Measurements from ENCODE around the gene PARP15.

The PARP15 gene

DNA sequence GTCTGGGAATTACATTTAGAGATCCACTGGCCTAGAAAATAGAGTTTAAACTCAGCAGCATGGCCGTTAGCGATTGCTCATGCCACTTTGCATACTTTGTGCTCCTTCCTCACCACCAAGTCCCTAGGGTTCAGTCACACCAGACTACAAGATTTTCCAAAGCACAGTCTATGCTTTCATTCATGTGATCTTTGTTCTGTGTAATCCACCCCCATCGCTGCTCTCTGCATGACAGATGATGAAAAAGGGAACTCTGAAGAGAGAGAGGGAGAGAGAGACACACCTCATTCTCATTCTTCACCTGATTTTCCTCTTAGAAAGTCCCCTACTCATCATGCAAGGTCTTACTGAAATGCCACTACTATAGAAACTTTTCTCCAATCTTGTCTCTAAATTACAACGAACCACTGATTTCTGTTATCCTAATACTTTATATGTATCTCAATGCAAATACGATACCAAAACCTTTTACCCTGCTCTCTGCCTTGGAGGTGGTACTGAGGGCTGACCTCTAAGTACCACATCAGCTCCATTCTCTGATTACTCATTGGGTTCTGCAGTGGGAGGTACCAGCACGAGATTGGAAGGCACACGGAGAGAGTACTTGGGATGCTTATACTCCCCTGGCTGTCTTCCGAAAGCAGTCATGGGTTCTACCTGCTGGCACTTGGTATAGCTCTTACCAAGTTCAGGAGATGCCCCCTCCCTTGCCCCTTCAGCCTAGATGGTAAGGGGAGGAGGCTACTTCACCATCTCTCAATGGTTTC is 1.1 kb upstream of the PARP15 start:
- no peak for DNase-seq

GRCh38 chr3:122578069-122578740 is 755 bp downstream of the PARP15 start:
- DNase-seq, result no peak

- no peak for DNase-seq
Observed at GRCh38 chr3:122580470-122580869, 3.0 kb downstream of the PARP15 start.

DNA sequence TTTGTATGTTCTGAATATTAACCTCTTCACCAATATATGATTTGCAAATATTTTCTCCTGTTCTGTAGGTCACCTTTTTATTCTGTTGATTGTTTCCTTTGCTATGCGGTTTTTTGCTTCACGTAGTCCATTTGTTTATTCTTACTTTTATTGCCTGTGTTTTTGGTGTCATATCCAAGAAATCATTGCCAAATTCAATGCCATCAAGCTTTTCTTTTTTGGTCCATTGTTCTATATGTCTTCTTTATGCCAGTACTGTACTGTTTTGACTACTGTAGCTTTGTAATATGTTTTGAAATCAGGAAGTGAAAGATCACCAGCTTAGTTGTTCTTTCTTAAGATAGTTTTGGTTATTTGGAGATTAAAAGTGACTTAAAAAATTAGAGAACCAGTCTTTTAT is 4.2 kb downstream of the PARP15 start:
- DNase-seq, result no peak

- no peak for DNase-seq
Observed at GRCh38 chr3:122582390-122582789, 4.9 kb downstream of the PARP15 start.

- DNase-seq, result no peak
Observed at GRCh38 chr3:122586098-122586497, 8.6 kb downstream of the PARP15 start.

GRCh38 chr3:122586773-122587485 is 9.5 kb downstream of the PARP15 start:
- no peak for DNase-seq

DNA sequence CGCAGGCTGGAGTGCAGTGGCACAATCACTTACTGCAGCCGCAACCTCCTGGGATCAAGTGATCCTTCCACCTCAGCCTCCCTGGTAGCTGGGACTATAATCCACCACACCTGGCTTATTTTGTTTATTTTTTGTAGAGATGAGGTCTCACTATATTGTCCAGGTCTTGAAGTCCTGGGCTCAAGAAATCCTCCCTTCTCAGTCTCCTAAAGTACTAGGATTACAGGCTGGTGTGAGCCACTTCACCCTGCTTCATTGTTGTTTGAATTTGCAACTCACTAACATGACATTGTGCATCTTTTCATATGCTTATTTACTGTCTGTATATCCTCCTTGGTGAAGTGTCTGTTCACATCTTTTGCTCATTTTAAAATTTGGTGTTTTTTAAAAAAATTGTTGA is 10.1 kb downstream of the PARP15 start:
- no peak for DNase-seq

GRCh38 chr3:122589297-122589696 is 11.8 kb downstream of the PARP15 start:
- DNase-seq, result no peak

- no peak for DNase-seq
Observed at GRCh38 chr3:122590610-122591009, 13.2 kb downstream of the PARP15 start.

DNA sequence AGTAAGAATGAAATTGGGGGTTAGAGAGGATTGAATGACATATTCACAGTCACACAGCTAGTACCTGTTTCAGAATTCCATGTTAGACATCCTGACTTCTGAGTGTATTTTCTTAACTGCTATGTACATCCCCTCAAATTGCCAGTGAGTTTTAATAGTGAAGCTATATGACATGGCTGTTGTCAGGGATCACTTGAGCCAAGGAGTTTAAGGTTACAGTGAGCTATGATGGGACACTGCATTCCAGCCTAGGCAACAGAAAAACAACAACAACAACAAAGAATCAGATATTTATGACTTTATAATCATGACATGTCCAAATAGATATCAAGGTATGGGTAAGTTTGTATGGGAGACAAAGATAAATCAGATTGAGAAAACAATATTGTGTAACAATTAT is 16.6 kb downstream of the PARP15 start:
- no peak for DNase-seq

DNA sequence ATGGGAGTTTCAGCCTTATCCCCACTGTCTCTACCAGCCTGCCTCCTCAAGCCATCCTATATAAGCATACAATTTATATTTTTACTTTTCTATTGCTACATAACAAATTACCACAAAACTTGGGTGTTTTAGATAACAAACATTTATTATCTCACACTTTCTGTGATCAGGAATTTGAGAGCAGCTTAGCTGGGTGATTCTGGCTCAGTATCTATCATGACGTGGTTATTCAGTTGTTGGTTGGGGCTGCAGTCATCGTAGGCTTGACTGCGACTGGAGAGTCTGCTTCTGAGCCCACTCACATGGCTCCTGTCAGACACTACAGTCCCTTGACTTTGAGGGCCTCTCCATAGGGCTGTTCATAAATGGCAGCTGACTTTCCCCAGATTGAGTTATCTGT is 20.7 kb downstream of the PARP15 start:
- DNase-seq, result no peak

DNA sequence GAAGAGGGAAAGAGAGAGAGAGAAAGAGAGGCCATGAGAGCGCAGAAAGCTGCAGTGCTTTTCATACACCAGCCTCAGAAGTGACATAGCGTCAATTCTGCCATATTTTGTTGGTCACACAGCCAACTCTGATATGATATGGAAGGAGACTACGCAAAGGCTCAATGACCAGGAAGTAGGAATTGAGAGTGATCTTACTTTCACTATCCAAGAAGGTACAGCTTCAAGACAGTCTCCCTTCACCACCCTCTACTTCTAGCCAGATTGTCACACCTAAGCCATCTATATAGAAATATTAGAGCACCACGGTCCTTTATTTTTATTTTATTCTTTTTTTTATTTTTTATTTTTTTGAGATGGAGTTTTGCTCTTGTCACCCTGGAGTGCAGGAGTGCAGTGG is 21.1 kb downstream of the PARP15 start:
- DNase-seq, result no peak

- DNase-seq, result no peak
Observed at GRCh38 chr3:122602011-122602710, 24.7 kb downstream of the PARP15 start.

DNA sequence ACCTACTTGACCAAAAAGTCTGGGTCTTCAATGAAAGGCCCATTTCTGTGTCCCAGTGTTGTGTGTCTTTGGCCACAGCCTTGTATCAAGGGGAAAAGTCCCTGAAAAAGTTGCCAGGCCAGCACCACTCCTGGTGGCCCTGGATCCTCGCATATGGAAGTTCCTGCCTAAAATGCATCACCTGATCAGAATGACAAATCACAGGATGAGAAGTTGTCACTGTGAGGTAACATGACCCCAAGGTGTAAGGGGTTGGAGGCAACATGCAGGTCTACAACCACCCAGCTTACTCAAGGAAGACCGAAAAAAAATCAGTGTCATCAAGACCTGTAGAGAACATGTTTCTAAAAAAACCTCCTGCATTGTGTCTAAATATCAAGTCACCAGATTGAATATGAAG is 25.6 kb downstream of the PARP15 start:
- DNase-seq, result no peak

- DNase-seq, result no peak
Observed at GRCh38 chr3:122606330-122606729, 28.9 kb downstream of the PARP15 start.

DNA sequence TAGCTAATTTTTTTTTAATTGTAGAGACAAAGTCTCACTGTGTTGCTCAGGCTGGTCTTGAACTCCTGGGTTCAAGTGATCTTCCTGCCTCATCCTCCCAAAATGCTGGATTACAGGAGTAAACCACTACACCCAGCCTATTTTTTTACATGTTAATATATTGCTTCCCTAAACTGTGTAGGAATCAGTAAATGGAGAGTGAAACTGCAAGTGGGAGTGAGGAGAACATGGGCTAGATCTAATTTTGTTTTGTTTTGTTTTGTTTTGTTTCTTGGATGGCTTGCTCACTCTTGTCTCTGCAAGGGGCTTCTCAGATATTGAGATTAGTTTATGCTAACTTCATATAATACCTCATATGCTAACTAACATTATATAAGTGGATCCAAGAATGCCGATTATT is 31.5 kb downstream of the PARP15 start:
- no peak for DNase-seq

DNA sequence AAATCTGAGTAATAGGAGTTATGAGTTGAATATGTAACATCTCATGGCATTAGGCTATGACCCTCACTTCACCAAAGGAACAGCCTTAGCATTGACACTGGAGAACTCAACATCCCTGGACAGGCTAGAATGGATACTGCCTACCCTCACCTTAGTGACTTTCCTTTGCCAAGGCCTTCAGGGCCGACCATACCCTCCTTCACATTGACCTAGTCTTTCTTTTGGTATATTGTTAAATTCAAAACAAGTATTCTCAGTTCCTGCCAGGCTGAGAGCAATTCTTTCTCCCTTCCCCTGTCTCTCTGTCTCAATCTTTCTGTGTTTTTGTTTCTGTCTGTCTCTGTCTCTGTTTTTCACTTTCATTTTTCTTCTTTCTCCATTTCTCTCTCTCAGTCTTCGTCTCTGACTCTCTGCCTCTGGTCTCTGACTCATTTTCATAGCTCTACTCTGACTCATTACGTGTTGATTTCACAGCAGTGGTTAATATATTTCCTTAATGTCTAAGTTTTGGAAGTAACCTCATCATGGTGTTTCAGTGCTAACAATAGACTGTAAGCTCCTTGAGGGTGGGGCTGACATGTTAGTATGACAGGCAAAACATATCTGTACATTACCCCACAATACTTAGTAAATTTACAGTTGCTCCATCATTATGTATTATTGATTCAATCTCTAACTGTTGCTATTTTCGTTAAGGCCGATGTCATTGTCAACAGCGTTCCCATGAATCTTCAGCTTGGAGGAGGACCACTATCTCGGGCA is 32.5 kb downstream of the PARP15 start:
- DNase-seq, result no peak

GRCh38 chr3:122612696-122613095 is 35.2 kb downstream of the PARP15 start:
- DNase-seq, result no peak

GRCh38 chr3:122615303-122615702 is 37.9 kb downstream of the PARP15 start:
- no peak for DNase-seq

GRCh38 chr3:122618614-122619013 is 41.2 kb downstream of the PARP15 start:
- DNase-seq, result no peak

DNA sequence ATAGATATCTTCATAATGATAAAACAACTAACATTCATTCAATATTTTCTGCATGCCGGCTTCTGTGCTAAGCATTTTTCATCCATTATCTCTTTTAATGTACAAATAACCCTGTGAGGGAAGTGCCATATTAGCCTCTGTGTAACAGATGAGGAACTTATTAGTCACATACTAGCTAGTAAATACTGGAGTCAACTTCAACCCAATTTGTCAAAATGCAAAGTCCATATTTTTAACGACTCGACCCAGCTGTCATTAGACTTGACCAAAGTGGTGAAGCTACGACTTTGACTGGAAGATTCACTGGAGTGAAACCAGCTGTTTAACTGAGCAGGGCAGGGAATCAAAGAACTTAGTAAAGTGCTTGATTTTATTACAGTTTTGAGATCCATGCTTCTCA is 41.6 kb downstream of the PARP15 start:
- no peak for DNase-seq

- no peak for DNase-seq
Observed at GRCh38 chr3:122620399-122620798, 42.9 kb downstream of the PARP15 start.

Measured in GDM1 (cell line).